Activated B cell treated with CpG ODN at 0.5 μM for 24 hours (primary cell): ENCODE data around the gene PRRC2A. TPM values are rescaled to one million over a fixed set of nuclear protein-coding genes. Genes with fewer than 3 reads are reported as not detected.

Source experiments
- ATAC-seq: fragments of 200-7000 bp; cut with Tn5 transposase; one replicate; pipeline ENCODE4 v1.10.0; 2021; ENCODE audit warnings: low read depth, mild to moderate bottlenecking, moderate library complexity
- CTCF ChIA-PET: fragments of 350-600 bp; sonication (Branson Sonifier 250); formaldehyde crosslinking; loops from one replicate; lab custom pipeline; 2021; ENCODE audit warnings: antibody characterized with exemption; lab: Charles Lee
- POLR2A ChIA-PET: fragments of 350-600 bp; sonication (Branson Sonifier 250); formaldehyde crosslinking; loops from one replicate; lab custom pipeline; 2021; ENCODE audit warnings: antibody characterized with exemption; lab: Charles Lee
- DNase-seq: peaks from one replicate; pipeline ENCODE4 v3.0.0; 2022
- H3K27ac Mint-ChIP-seq: one replicate; pipeline ENCODE4 v1.8.0; 2020; ENCODE audit warnings: mixed read lengths
- H3K27me3 Mint-ChIP-seq: one replicate; pipeline ENCODE4 v1.8.0; 2021; ENCODE audit warnings: mixed read lengths
- H3K36me3 Mint-ChIP-seq: one replicate; pipeline ENCODE4 v1.8.0; 2021; ENCODE audit warnings: low read depth, mixed read lengths
- H3K4me1 Mint-ChIP-seq: one replicate; pipeline ENCODE4 v1.8.0; 2021; ENCODE audit warnings: mixed read lengths
- H3K4me3 Mint-ChIP-seq: one replicate; pipeline ENCODE4 v1.8.0; 2020; ENCODE audit warnings: mild to moderate bottlenecking, mixed read lengths
- H3K9me3 Mint-ChIP-seq: one replicate; pipeline ENCODE4 v1.8.0; 2020; ENCODE audit warnings: mixed read lengths
- CTCF ChIP-seq: fragments of 200-600 bp; IDR thresholded peaks from one replicate; pipeline ENCODE4 v1.8.0; 2022; ENCODE audit warnings: antibody characterized with exemption, mild to moderate bottlenecking
- intact Hi-C: fragments of 100-400 bp; cut with micrococcal nuclease; formaldehyde crosslinking; loops from one replicate; pipeline ENCODE4 v1.15.1; 2024
- total RNA-seq: library from RNA; stranded (reverse); gene quantifications from 2 replicates; pipeline ENCODE4 v1.2.3, GENCODE V29; 2022

PRRC2A gene
- total RNA-seq, 1 donor from 2014 or later: 283 TPM

- TF ChIP-seq CTCF: no peak
- no peak overlapping the region for H3K27ac Mint-ChIP-seq
- H3K4me1 Mint-ChIP-seq: no peaks in the 10 kb centered on the region
- peaks cover 96% of the 10 kb centered on the region for H3K36me3 Mint-ChIP-seq
- POLR2A ChIA-PET: no interaction called here
- no peak for ATAC-seq
- no peaks in the 10 kb centered on the region for H3K9me3 Mint-ChIP-seq
- H3K27me3 Mint-ChIP-seq: no peaks in the 10 kb centered on the region
- H3K4me3 Mint-ChIP-seq: no peak overlapping the region
- DNase-seq: no peak
- CTCF ChIA-PET: no interaction called here
- intact Hi-C loops: no loop called here
These were observed 8.5 kb downstream of the PRRC2A start for GRCh38 chr6:31629014-31629413.

GRCh38 chr6:31630177-31630934 lies 9.8 kb downstream of the PRRC2A start:
- peaks cover 96% of the 10 kb centered on the region for H3K36me3 Mint-ChIP-seq
- intact Hi-C loops: no loop called here
- no peak overlapping the region for H3K4me3 Mint-ChIP-seq
- ChIA-PET POLR2A (no interaction called here), CTCF (no interaction called here)
- no peaks in the 10 kb centered on the region for H3K9me3 Mint-ChIP-seq
- H3K4me1 Mint-ChIP-seq: no peaks in the 10 kb centered on the region
- no peak for TF ChIP-seq CTCF
- H3K27me3 Mint-ChIP-seq: no peaks in the 10 kb centered on the region
- no peak overlapping the region for H3K27ac Mint-ChIP-seq
- no peak for ATAC-seq
- no peak for DNase-seq

- POLR2A ChIA-PET: interaction anchor here (1.0 kb wide), 1 partner anchor 9 kb away, joined by 3 read pairs; no protein-coding TSS in a partner anchor
- Mint-ChIP-seq H3K27me3 (no peaks in the 10 kb centered on the region), H3K27ac (no peak overlapping the region), H3K4me1 (no peaks in the 10 kb centered on the region), H3K36me3 (peaks cover 96% of the 10 kb centered on the region), H3K9me3 (no peaks in the 10 kb centered on the region), H3K4me3 (no peak overlapping the region)
- intact Hi-C loops: no loop called here
- CTCF ChIA-PET: no interaction called here
- ATAC-seq: no peak
- DNase-seq: no peak
- TF ChIP-seq CTCF: no peak
These were observed 10.7 kb downstream of the PRRC2A start for GRCh38 chr6:31631209-31631608.

- H3K27me3 Mint-ChIP-seq: no peaks in the 10 kb centered on the region
- peaks cover 96% of the 10 kb centered on the region for H3K36me3 Mint-ChIP-seq
- TF ChIP-seq CTCF: no peak
- ATAC-seq: no peak
- ChIA-PET POLR2A (interaction anchor here (1.0 kb wide), 1 partner anchor 10 kb away, joined by 3 read pairs; no protein-coding TSS in a partner anchor), CTCF (no interaction called here)
- H3K4me1 Mint-ChIP-seq: no peaks in the 10 kb centered on the region
- no peaks in the 10 kb centered on the region for H3K9me3 Mint-ChIP-seq
- DNase-seq: no peak
- H3K4me3 Mint-ChIP-seq: no peak overlapping the region
- no peak overlapping the region for H3K27ac Mint-ChIP-seq
- intact Hi-C loops: no loop called here
These were observed 11.3 kb downstream of the PRRC2A start for GRCh38 chr6:31631681-31632278.

GRCh38 chr6:31632279-31632946 lies 11.9 kb downstream of the PRRC2A start:
- no peaks in the 10 kb centered on the region for H3K4me1 Mint-ChIP-seq
- no peak overlapping the region for H3K27ac Mint-ChIP-seq
- peaks cover 98% of the 10 kb centered on the region for H3K36me3 Mint-ChIP-seq
- no peak for ATAC-seq
- CTCF ChIA-PET: no interaction called here
- H3K27me3 Mint-ChIP-seq: no peaks in the 10 kb centered on the region
- TF ChIP-seq CTCF: no peak
- no peak overlapping the region for H3K4me3 Mint-ChIP-seq
- no peaks in the 10 kb centered on the region for H3K9me3 Mint-ChIP-seq
- intact Hi-C loops: no loop called here
- POLR2A ChIA-PET: interaction anchor here (1.4 kb wide), 1 partner anchor 20 kb away, joined by 3 read pairs; the partner anchor contains the start of gene BAG6
- no peak for DNase-seq
